ENCODE data around the gene NKD1.

DNA sequence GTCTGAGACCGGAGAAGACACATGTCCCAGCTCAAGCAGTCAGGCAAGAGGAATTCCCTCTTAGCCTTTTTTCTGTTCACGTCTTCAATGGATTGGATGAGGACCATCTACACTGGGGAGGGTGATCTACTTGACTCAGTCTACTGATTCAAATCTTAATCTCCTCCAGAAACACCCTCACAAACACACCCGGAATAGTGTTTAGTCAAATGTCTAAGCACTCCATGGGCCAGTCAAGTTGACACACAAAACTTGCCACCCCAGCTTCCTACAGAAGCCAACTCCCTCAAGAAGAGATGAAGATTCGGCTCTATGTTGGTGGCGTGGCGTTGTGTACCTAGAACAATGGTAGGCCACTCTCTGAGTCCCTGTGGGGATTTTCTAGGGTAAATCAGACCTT, 22.5 kb upstream of the NKD1 start:
- TF ChIP-seq, protein P1, sequence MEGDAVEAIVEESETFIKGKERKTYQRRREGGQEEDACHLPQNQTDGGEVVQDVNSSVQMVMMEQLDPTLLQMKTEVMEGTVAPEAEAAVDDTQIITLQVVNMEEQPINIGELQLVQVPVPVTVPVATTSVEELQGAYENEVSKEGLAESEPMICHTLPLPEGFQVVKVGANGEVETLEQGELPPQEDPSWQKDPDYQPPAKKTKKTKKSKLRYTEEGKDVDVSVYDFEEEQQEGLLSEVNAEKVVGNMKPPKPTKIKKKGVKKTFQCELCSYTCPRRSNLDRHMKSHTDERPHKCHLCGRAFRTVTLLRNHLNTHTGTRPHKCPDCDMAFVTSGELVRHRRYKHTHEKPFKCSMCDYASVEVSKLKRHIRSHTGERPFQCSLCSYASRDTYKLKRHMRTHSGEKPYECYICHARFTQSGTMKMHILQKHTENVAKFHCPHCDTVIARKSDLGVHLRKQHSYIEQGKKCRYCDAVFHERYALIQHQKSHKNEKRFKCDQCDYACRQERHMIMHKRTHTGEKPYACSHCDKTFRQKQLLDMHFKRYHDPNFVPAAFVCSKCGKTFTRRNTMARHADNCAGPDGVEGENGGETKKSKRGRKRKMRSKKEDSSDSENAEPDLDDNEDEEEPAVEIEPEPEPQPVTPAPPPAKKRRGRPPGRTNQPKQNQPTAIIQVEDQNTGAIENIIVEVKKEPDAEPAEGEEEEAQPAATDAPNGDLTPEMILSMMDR (IDR thresholded peaks at IDR 0.05): no peak
- TF ChIP-seq EZH2 (IDR thresholded peaks at IDR 0.05; ENCODE audit: borderline replicate concordance, insufficient read depth, low read depth, low read length, poor library complexity, severe bottlenecking): no peak
